ENCODE measurements around the gene ATG10. TPM values are rescaled to one million over a fixed set of nuclear protein-coding genes. Genes with fewer than 3 reads are reported as not detected.

Gene ATG10
- polyA plus RNA-seq, 1 of the 3 experiments (the other 2 are of a cell fraction) = 3.2 TPM

- H3K9ac ChIP-seq = no peak overlapping the region
- ChIA-PET CTCF (no interaction called here), POLR2A (no interaction called here)
- H2AFZ ChIP-seq (ENCODE audit: low read depth) = no peak overlapping the region
- H3K4me2 ChIP-seq = no peak overlapping the region
- 57% methylated on average over 2 of the region's 2 CpGs for WGBS (ENCODE audit: low lambda C conversion rate)
- H4K20me1 ChIP-seq (ENCODE audit: insufficient read depth) = no peaks in the 10 kb centered on the region
- DNase-seq = no peak
- H3K4me1 ChIP-seq (ENCODE audit: control insufficient read depth in 1 of 2, insufficient read depth in 2 of 2, low read depth in 1 of 2, low read length in 1 of 2) = no peaks in the 10 kb centered on the region; a peak in 2 of 4 replicates
- TF ChIP-seq CHD2 (IDR thresholded peaks at IDR 0.05; ENCODE audit: low read length, partially characterized antibody) (no peak), PBX3 (IDR thresholded peaks at IDR 0.05) (no peak), EP300 (IDR thresholded peaks at IDR 0.05; ENCODE audit: borderline replicate concordance in 1 of 2, low read depth in 1 of 2, low read length in 1 of 2) (no peak), GATA2 (CRISPR knock-in tag; IDR thresholded peaks at IDR 0.05) (0 out of 2 replicates have a peak, but pooled peaks have one; percentile 38), SIN3A (IDR thresholded peaks at IDR 0.05; ENCODE audit: borderline replicate concordance, low read depth, low read length) (no peak)
- H3K79me2 ChIP-seq (ENCODE audit: insufficient read depth) = no peaks in the 10 kb centered on the region
- H3K4me3 ChIP-seq (ENCODE audit: low read depth in 2 of 2, low read length in 1 of 2) = no peak overlapping the region
- H3F3A ChIP-seq (replicated peaks; ENCODE audit: insufficient read depth) = no peaks in the 10 kb centered on the region
- no peak overlapping the region; a peak in 1 of 4 replicates for H3K27ac ChIP-seq (ENCODE audit: low read depth in 2 of 2, low read length in 1 of 2)
- no peaks in the 10 kb centered on the region for H3K27me3 ChIP-seq (ENCODE audit: insufficient read depth)
- no peaks in the 10 kb centered on the region for H3K9me3 ChIP-seq
- H3K36me3 ChIP-seq (replicated peaks in 1 of 2; ENCODE audit: control insufficient read depth in 1 of 2, insufficient read depth in 2 of 2, low read length in 1 of 2) = peaks cover 0 to under 1% of the 10 kb centered on the region in 2 experiments
- H3K9me2 ChIP-seq = no peaks in the 10 kb centered on the region
Measured at GRCh38 chr5:82204567-82204966, 232.7 kb downstream of the ATG10 start.

- WGBS (ENCODE audit: low lambda C conversion rate) = 56% methylated on average over 2 of the region's 2 CpGs
- DNase-seq = no peak
- peaks cover 0 to 4% of the 10 kb centered on the region in 2 experiments for H3K36me3 ChIP-seq (replicated peaks in 1 of 2; ENCODE audit: control insufficient read depth in 1 of 2, insufficient read depth in 2 of 2, low read length in 1 of 2)
- H3K9ac ChIP-seq = no peak overlapping the region
- H3K4me1 ChIP-seq (ENCODE audit: control insufficient read depth in 1 of 2, insufficient read depth in 2 of 2, low read depth in 1 of 2, low read length in 1 of 2) = no peaks in the 10 kb centered on the region; a peak in 2 of 4 replicates
- POLR2A ChIA-PET = no interaction called here
- CTCF ChIA-PET = no interaction called here
- no peaks in the 10 kb centered on the region for H3F3A ChIP-seq (replicated peaks; ENCODE audit: insufficient read depth)
- no peaks in the 10 kb centered on the region for H3K9me3 ChIP-seq
- no peak overlapping the region for H2AFZ ChIP-seq (ENCODE audit: low read depth)
- H3K27me3 ChIP-seq (ENCODE audit: insufficient read depth) = no peaks in the 10 kb centered on the region
- H3K9me2 ChIP-seq = no peaks in the 10 kb centered on the region
- no peaks in the 10 kb centered on the region for H4K20me1 ChIP-seq (ENCODE audit: insufficient read depth)
- H3K79me2 ChIP-seq (ENCODE audit: insufficient read depth) = no peaks in the 10 kb centered on the region
- H3K4me3 ChIP-seq (ENCODE audit: low read depth in 2 of 2, low read length in 1 of 2) = no peak overlapping the region
- H3K27ac ChIP-seq (ENCODE audit: low read depth in 2 of 2, low read length in 1 of 2) = no peak overlapping the region; a peak in 1 of 4 replicates
- no peak overlapping the region for H3K4me2 ChIP-seq
- TF ChIP-seq REST (IDR thresholded peaks at IDR 0.05; ENCODE audit: low read depth, low read length) = no peak
- TF ChIP-seq EZH2phosphoT487 (IDR thresholded peaks at IDR 0.05; ENCODE audit: borderline replicate concordance, low read depth) = no peak
- no peak for TF ChIP-seq TCF12 (IDR thresholded peaks at IDR 0.05)
- no peak for TF ChIP-seq POLR2AphosphoS5 (IDR thresholded peaks at IDR 0.05; ENCODE audit: low read depth, low read length)
- TF ChIP-seq SIN3A (IDR thresholded peaks at IDR 0.05; ENCODE audit: borderline replicate concordance, low read depth, low read length) = no peak
- no peak for TF ChIP-seq ZBTB33 (IDR thresholded peaks at IDR 0.05; ENCODE audit: borderline replicate concordance, low read depth)
- no peak for TF ChIP-seq GATA2 (CRISPR knock-in tag; IDR thresholded peaks at IDR 0.05)
- no peak for TF ChIP-seq GABPA (IDR thresholded peaks at IDR 0.05; ENCODE audit: low read depth)
- no peak for TF ChIP-seq RCOR1 (IDR thresholded peaks at IDR 0.05; ENCODE audit: low read length)
- no peak for TF ChIP-seq PBX3 (IDR thresholded peaks at IDR 0.05)
- no peak for TF ChIP-seq FOXM1 (IDR thresholded peaks at IDR 0.05; ENCODE audit: low read depth)
- TF ChIP-seq EP300 (IDR thresholded peaks at IDR 0.05; ENCODE audit: borderline replicate concordance in 1 of 2, low read depth in 1 of 2, low read length in 1 of 2) = no peak
- no peak for TF ChIP-seq RFX5 (IDR thresholded peaks at IDR 0.05; ENCODE audit: low read length)
- no peak for TF ChIP-seq FOSL2 (IDR thresholded peaks at IDR 0.05; ENCODE audit: borderline replicate concordance, low read depth)
- no peak for TF ChIP-seq TEAD4 (IDR thresholded peaks at IDR 0.05; ENCODE audit: borderline replicate concordance, insufficient read depth)
- TF ChIP-seq USF1 (IDR thresholded peaks at IDR 0.05; ENCODE audit: borderline replicate concordance, low read depth) = no peak
- TF ChIP-seq NRF1 (IDR thresholded peaks at IDR 0.05; ENCODE audit: low read depth, low read length) = no peak
- TF ChIP-seq RXRA (IDR thresholded peaks at IDR 0.05; ENCODE audit: borderline replicate concordance, low read depth) = no peak
Measured at GRCh38 chr5:82205005-82205404, 233.2 kb downstream of the ATG10 start.
